Gastrocnemius medialis (tissue), 4 donors: ENCODE data around the gene TROAP.

Experiments used
- POLR2A ChIP-seq, 2 donors: fragments of 450-650 bp; IDR thresholded peaks; one replicate each; pipeline ENCODE4 v1.6.1; 2017; ENCODE audit warnings: antibody characterized with exemption in 2 of 2, mild to moderate bottlenecking in 2 of 2, moderate library complexity in 2 of 2
- TF ChIP-seq, protein P1 (sequence below), 5 experiments: fragments of 450-650 bp in 3 of 5; fragments of 200-600 bp in 2 of 5; sonication (generic) in 2 of 5; IDR thresholded peaks in 4 of 5; conservative IDR thresholded peaks in 1 of 5; 1 replicate in 4 of 5; 2 replicates in 1 of 5; pipeline ENCODE4 v1.5.1; 2016 to 2019; ENCODE audit warnings: antibody characterized with exemption in 5 of 5, mild to moderate bottlenecking in 3 of 5, moderate library complexity in 3 of 5

DNA sequence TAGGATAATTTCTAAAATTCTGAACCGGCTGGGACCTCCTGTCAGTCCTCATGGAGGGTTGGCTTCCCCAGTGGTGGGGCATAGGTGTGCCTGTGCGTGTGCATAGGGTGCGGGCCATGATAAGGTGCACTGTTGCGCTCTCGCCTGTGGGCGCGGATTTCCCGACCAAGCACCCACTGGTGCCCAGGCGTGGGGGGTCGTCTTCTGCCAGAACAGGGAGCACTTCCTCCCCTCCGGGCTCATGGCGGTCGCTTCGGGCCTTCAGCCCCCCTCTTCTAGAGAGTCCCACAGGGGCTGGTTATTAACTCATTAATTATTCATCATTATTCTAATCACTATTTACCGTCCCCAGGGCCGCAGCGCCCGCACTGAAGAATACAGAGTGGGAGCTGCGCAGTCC, 11.2 kb downstream of the TROAP start:
- TF ChIP-seq, protein P1, sequence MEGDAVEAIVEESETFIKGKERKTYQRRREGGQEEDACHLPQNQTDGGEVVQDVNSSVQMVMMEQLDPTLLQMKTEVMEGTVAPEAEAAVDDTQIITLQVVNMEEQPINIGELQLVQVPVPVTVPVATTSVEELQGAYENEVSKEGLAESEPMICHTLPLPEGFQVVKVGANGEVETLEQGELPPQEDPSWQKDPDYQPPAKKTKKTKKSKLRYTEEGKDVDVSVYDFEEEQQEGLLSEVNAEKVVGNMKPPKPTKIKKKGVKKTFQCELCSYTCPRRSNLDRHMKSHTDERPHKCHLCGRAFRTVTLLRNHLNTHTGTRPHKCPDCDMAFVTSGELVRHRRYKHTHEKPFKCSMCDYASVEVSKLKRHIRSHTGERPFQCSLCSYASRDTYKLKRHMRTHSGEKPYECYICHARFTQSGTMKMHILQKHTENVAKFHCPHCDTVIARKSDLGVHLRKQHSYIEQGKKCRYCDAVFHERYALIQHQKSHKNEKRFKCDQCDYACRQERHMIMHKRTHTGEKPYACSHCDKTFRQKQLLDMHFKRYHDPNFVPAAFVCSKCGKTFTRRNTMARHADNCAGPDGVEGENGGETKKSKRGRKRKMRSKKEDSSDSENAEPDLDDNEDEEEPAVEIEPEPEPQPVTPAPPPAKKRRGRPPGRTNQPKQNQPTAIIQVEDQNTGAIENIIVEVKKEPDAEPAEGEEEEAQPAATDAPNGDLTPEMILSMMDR (IDR thresholded peaks at IDR 0.05 in 4 of 5, conservative IDR thresholded peaks at IDR 0.05 in 1 of 5), result no peak
- no peak for TF ChIP-seq POLR2A (IDR thresholded peaks at IDR 0.05)
